Ovary (tissue), 9 donors: ENCODE data around the gene HOXC4. TPM values are rescaled to one million over a fixed set of nuclear protein-coding genes. Genes with fewer than 3 reads are reported as not detected.

Source experiments
- DNase-seq, 5 donors: peaks; one replicate each; pipeline ENCODE4 v3.0.0-alpha.2; 2019 to 2020
- H3K27ac ChIP-seq, 2 donors: fragments of 200-600 bp; one replicate each; pipeline versions ENCODE4 v1.5.1 to v1.8.0; 2019 to 2022
- H3K27me3 ChIP-seq: fragments of 200-600 bp; one replicate; pipeline ENCODE4 v1.8.0; 2022
- H3K36me3 ChIP-seq: fragments of 200-600 bp; sonication (generic); one replicate; pipeline ENCODE4 v1.5.1; 2019
- H3K4me1 ChIP-seq: one replicate; pipeline ENCODE4 v1.8.1; 2013; ENCODE audit warnings: mild to moderate bottlenecking, moderate library complexity; ENCODE audit not compliant: insufficient read depth
- H3K4me3 ChIP-seq: fragments of 200-600 bp; sonication (generic); one replicate; pipeline ENCODE4 v1.5.1; 2017
- H3K9me3 ChIP-seq, 2 donors: fragments of 200-600 bp in 1 of 2; sonication (generic) in 1 of 2; one replicate each; pipeline versions ENCODE4 v1.5.1 to v1.8.1; 2013 to 2019; ENCODE audit warnings: mild to moderate bottlenecking in 1 of 2, moderate library complexity in 1 of 2
- CTCF ChIP-seq, 3 donors: fragments of 450-650 bp in 2 of 3; fragments of 200-600 bp in 1 of 3; IDR thresholded peaks; one replicate each; pipeline versions ENCODE4 v1.5.1 to v1.8.0; 2016 to 2022; ENCODE audit warnings: antibody characterized with exemption in 3 of 3, mild to moderate bottlenecking in 1 of 3
- EP300 ChIP-seq: sonication (generic); formaldehyde crosslinking; IDR thresholded peaks from one replicate; pipeline ENCODE4 v1.6.1; 2017; ENCODE audit warnings: antibody characterized with exemption
- POLR2A ChIP-seq: fragments of 450-650 bp; IDR thresholded peaks from one replicate; pipeline ENCODE4 v1.6.1; 2017; ENCODE audit warnings: antibody characterized with exemption, mild to moderate bottlenecking, moderate library complexity
- WGBS, 3 donors: extraction: QIAGEN DNeasy Blood & Tissue Kit in 1 of 3; methylation state at CpG; one replicate each; pipeline versions ENCODE4 v1.1.5 to v1.1.7; 2013 to 2017; 5-methylcytosine and 5-hydroxymethylcytosine counted together
- intact Hi-C, 4 donors: fragments of 100-400 bp; cut with DNase I; formaldehyde crosslinking; loops; one replicate each; pipeline versions ENCODE4 v1.11.0 to v1.15.1; 2022 to 2023
- polyA plus RNA-seq, 2 donors: library from polyadenylated mRNA; stranded (reverse); fragments of 200-250 nt in 1 of 2; fragments of 350-450 nt in 1 of 2; fragmentation: Illumina TruSeq in 1 of 2; extraction: RNeasy Lipid Tissue Mini Kit (QIAGEN cat#74804) in 1 of 2; gene quantifications; one replicate each; pipeline ENCODE4 v1.2.3, GENCODE V29; 2013 to 2014
- total RNA-seq, 7 donors: library from RNA; depleted of rRNA in 2 of 7; stranded (reverse); fragments of >200 nt in 2 of 7; fragmentation: NEBNext Ultra II Directional in 3 of 7; extraction: Animal tissue kit (Norgen Biotek cat#: 25700) in 3 of 7; gene quantifications; one replicate each; pipeline versions ENCODE4 v1.1.0 to v1.2.4, GENCODE V29; 2016 to 2023
- donor health status: DM: no; HTN: no; CAD: no; lungs with moderate emphysema.
- donor health status: DM: no; HTN: no; CAD: no.
- donor health status: Bipolar disorder and iron deficiency.
- donor health status: DM: yes; HTN: yes; CAD: no.
- donor health status: DM: no; HTN: no; CAD: no.
- donor health status: DM: yes; HTN: yes; CAD: no.

Gene HOXC4
- total and polyA plus RNA-seq, 9 donors = 3.3 to 21.8 (median 11.5) TPM

- H3K27me3 ChIP-seq = no peaks in the 10 kb centered on the region
- no peaks in the 10 kb centered on the region for H3K4me1 ChIP-seq
- TF ChIP-seq POLR2A (no peak), CTCF (IDR thresholded peaks at IDR 0.05) (no peak), EP300 (no peak)
- no peak for DNase-seq
- no peak overlapping the region for H3K4me3 ChIP-seq
- no peak overlapping the region for H3K27ac ChIP-seq
- intact Hi-C loops = no loop called here
- H3K9me3 ChIP-seq = no peaks in the 10 kb centered on the region
- no peaks in the 10 kb centered on the region for H3K36me3 ChIP-seq
Observed at GRCh38 chr12:54065677-54066076, 12.0 kb downstream of the HOXC4 start.

- H3K4me1 ChIP-seq = no peaks in the 10 kb centered on the region
- H3K27me3 ChIP-seq = no peaks in the 10 kb centered on the region
- H3K36me3 ChIP-seq = no peaks in the 10 kb centered on the region
- H3K27ac ChIP-seq = no peak overlapping the region
- no peak for DNase-seq
- no peak overlapping the region for H3K4me3 ChIP-seq
- intact Hi-C loops = no loop called here
- TF ChIP-seq CTCF (IDR thresholded peaks at IDR 0.05) = no peak
- no peak for TF ChIP-seq EP300
- no peak for TF ChIP-seq POLR2A
- WGBS, 3 donors = 87 to 100% (median 94%) methylated on average over 1 of the region's 1 CpG
- no peaks in the 10 kb centered on the region for H3K9me3 ChIP-seq
Observed at GRCh38 chr12:54066408-54066807, 12.8 kb downstream of the HOXC4 start.

- no peaks in the 10 kb centered on the region for H3K9me3 ChIP-seq
- WGBS, 3 donors = 87 to 91% (median 90%) methylated on average over 4 of the region's 4 CpGs
- intact Hi-C loops = no loop called here
- TF ChIP-seq CTCF (IDR thresholded peaks at IDR 0.05) (no peak), POLR2A (no peak), EP300 (no peak)
- H3K36me3 ChIP-seq = no peaks in the 10 kb centered on the region
- H3K4me3 ChIP-seq = no peak overlapping the region
- H3K27ac ChIP-seq = no peak overlapping the region
- no peaks in the 10 kb centered on the region for H3K27me3 ChIP-seq
- no peaks in the 10 kb centered on the region for H3K4me1 ChIP-seq
- DNase-seq = no peak
Observed at GRCh38 chr12:54068418-54069070, 14.9 kb downstream of the HOXC4 start.

- H3K4me3 ChIP-seq = no peak overlapping the region
- intact Hi-C loops = no loop called here
- no peaks in the 10 kb centered on the region for H3K36me3 ChIP-seq
- DNase-seq = no peak
- TF ChIP-seq EP300 (no peak), POLR2A (no peak)
- no peaks in the 10 kb centered on the region for H3K27me3 ChIP-seq
- H3K27ac ChIP-seq = no peak overlapping the region
- 69 to 89% (median 84%) methylated on average over 1 of the region's 1 CpG for WGBS, 3 donors
- no peaks in the 10 kb centered on the region for H3K9me3 ChIP-seq
- no peaks in the 10 kb centered on the region for H3K4me1 ChIP-seq
Observed at GRCh38 chr12:54071942-54072341, 18.3 kb downstream of the HOXC4 start.

GRCh38 chr12:54074308-54074707 lies 20.7 kb downstream of the HOXC4 start:
- intact Hi-C loops = no loop called here
- WGBS, 3 donors = 81 to 86% (median 85%) methylated on average over 6 of the region's 6 CpGs
- TF ChIP-seq CTCF (IDR thresholded peaks at IDR 0.05) (no peak), EP300 (no peak), POLR2A (no peak)
- no peaks in the 10 kb centered on the region for H3K4me1 ChIP-seq
- H3K9me3 ChIP-seq = no peaks in the 10 kb centered on the region
- DNase-seq = no peak
- no peaks in the 10 kb centered on the region for H3K27me3 ChIP-seq
- no peaks in the 10 kb centered on the region for H3K36me3 ChIP-seq
- no peak overlapping the region for H3K4me3 ChIP-seq
- H3K27ac ChIP-seq = no peak overlapping the region
